Measurements from ENCODE around the gene PAPPA2. TPM values are rescaled to one million over a fixed set of nuclear protein-coding genes. Genes with fewer than 3 reads are reported as not detected.

PAPPA2 gene
- total RNA-seq, 1 experiment from 2014 or later, result 0.81 TPM

- Histone ChIP-seq H3K4ac (ENCODE audit: low read depth, low read length) (no peak overlapping the region), H4K8ac (replicated peaks; ENCODE audit: insufficient read length, low read depth, low read length) (no peak overlapping the region), H2BK15ac (ENCODE audit: low read depth, low read length) (no peak overlapping the region), H2AK5ac (ENCODE audit: insufficient read length, low read length) (no peak overlapping the region), H4K20me1 (ENCODE audit: control insufficient read depth, insufficient read depth, insufficient read length) (no peaks in the 10 kb centered on the region), H3K18ac (ENCODE audit: insufficient read length, low read depth, low read length) (no peak overlapping the region), H3K23ac (ENCODE audit: insufficient read length, low read depth, low read length) (no peak overlapping the region), H3K23me2 (ENCODE audit: insufficient read length, low read depth, low read length, poor library complexity, severe bottlenecking) (no peaks in the 10 kb centered on the region), H3K4me2 (ENCODE audit: insufficient read depth, insufficient read length, low read length) (no peak overlapping the region), H2BK12ac (ENCODE audit: insufficient read length, low read depth, low read length) (no peak overlapping the region), H2BK20ac (ENCODE audit: low read depth, low read length, poor library complexity, severe bottlenecking) (no peak overlapping the region), H2AFZ (ENCODE audit: low read length) (no peak overlapping the region), H2BK120ac (ENCODE audit: low read depth, low read length, poor library complexity, severe bottlenecking) (no peak overlapping the region), H3K4me1 (ENCODE audit: insufficient read depth, low read length) (no peaks in the 10 kb centered on the region), H2BK5ac (ENCODE audit: insufficient read length, low read length) (no peak overlapping the region), H3K79me2 (ENCODE audit: insufficient read depth, low read length) (no peaks in the 10 kb centered on the region), H4K91ac (ENCODE audit: insufficient read length, low read depth, low read length) (no peak overlapping the region), H3K9ac (ENCODE audit: extremely low read depth, insufficient read length, low read length) (no peak overlapping the region), H3K27me3 (ENCODE audit: insufficient read depth, low read length) (no peaks in the 10 kb centered on the region), H3K9me3 (ENCODE audit: control insufficient read depth, low read depth, low read length) (no peaks in the 10 kb centered on the region), H4K5ac (ENCODE audit: insufficient read length, low read depth, low read length) (no peak overlapping the region), H3K14ac (ENCODE audit: insufficient read depth, low read length) (no peak overlapping the region), H3K79me1 (ENCODE audit: insufficient read depth, low read depth, low read length, poor library complexity, severe bottlenecking) (no peaks in the 10 kb centered on the region), H3K56ac (ENCODE audit: insufficient read length, low read depth, low read length) (no peak overlapping the region), H3K27ac (ENCODE audit: insufficient read length, low read depth, low read length) (no peak overlapping the region), H3T11ph (ENCODE audit: low read length) (no peak overlapping the region)
- H3K27ac Mint-ChIP-seq, result no peak overlapping the region
- H3K9me3 Mint-ChIP-seq, result no peaks in the 10 kb centered on the region
- 100% methylated on average over 1 of the region's 5 CpGs for WGBS (ENCODE audit: extremely low coverage, insufficient read length, low lambda C conversion rate)
- no peak for TF ChIP-seq CTCF (conservative IDR thresholded peaks at IDR 0.05)
- no peak overlapping the region for H3K4me3 Mint-ChIP-seq
- H3K4me1 Mint-ChIP-seq, result no peaks in the 10 kb centered on the region
- no peaks in the 10 kb centered on the region for H3K36me3 Mint-ChIP-seq (ENCODE audit: insufficient read depth in 1 of 3, low read depth in 3 of 3)
- H3K27me3 Mint-ChIP-seq (ENCODE audit: low read depth), result peaks cover 5% of the 10 kb centered on the region
- DNase-seq, result no peak
Measured at GRCh38 chr1:176504848-176505553, 42.0 kb downstream of the PAPPA2 start.
